HL-60 (cell line): ENCODE measurements around the gene TMEM184A.

ENCODE experiments used
- DNase-seq, 2 experiments: peaks; one replicate each; pipeline ENCODE4 v3.0.0-alpha.2; 2010 to 2020; ENCODE audit warnings: low read depth in 1 of 2, low spot score in 1 of 2
- H3K27ac ChIP-seq: fragments of 250-450 bp; sonication (Bioruptor Pico); replicated peaks from 2 replicates; pipeline ENCODE4 v1.5.1; 2020; ENCODE audit warnings: mild to moderate bottlenecking, moderate library complexity
- H3K27me3 ChIP-seq: fragments of 250-450 bp; sonication (Bioruptor Pico); 2 replicates; pipeline ENCODE4 v1.5.1; 2021; ENCODE audit warnings: mild to moderate bottlenecking, moderate library complexity; ENCODE audit not compliant: insufficient read depth, poor library complexity, severe bottlenecking
- H3K4me3 ChIP-seq: replicated peaks from 2 replicates; pipeline ENCODE4 v1.5.1; 2011; ENCODE audit warnings: mild to moderate bottlenecking, control low read depth, low read length; ENCODE audit not compliant: insufficient read depth
- GABPA ChIP-seq: IDR thresholded peaks from 2 replicates; pipeline ENCODE4 v1.6.1; 2012; ENCODE audit warnings: low read depth
- POLR2AphosphoS5 ChIP-seq: IDR thresholded peaks from 2 replicates; pipeline ENCODE4 v1.6.1; 2012; ENCODE audit warnings: low read depth
- SPI1 ChIP-seq: IDR thresholded peaks from 2 replicates; pipeline ENCODE4 v1.6.1; 2012; ENCODE audit warnings: low read depth, mild to moderate bottlenecking, borderline replicate concordance
- TF ChIP-seq, protein P1 (sequence below): IDR thresholded peaks from 2 replicates; pipeline ENCODE4 v1.6.1; 2012; ENCODE audit warnings: low read depth; ENCODE audit not compliant: insufficient replicate concordance
- TF ChIP-seq, protein P2 (sequence below): IDR thresholded peaks from one replicate; pipeline ENCODE4 v1.5.1; 2011; ENCODE audit warnings: low read length, control low read depth, inconsistent platforms; ENCODE audit not compliant: insufficient read depth

TMEM184A gene

DNA sequence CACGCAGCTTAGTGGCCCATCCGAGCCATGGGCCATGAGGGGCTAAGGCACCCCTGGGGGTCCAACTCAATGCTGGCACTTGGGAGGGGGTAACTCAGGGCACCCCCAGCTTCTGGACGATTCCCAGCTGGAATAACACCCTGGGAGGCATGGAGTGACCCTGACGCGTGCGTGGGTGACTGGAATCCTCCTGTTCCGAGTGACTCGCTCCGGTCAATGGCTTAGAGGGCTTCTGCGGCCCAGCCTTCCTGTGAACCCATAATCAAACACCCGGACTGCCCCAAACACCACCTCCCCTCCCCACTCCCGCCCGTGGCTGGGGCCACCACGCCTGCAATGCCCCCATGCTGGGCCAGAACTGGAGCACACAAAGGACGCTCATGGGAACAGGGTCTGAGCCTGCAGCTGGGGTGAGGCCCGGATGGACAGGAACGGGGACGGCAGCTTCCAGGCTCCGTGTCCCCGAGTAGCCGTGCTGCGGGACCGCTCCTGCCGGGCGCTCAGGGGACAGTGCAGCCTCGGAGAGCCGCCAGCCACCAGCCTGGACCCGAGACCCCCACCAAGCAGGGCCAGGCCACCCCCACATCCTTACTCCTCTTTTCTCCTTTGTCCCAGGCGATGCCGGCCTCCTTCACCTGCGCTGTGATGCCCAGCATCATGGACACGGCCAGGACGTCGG is 60.3 kb downstream of the TMEM184A start:
- TF ChIP-seq SPI1 (no peak), GABPA (no peak), POLR2AphosphoS5 (no peak)
- TF ChIP-seq, protein P1, sequence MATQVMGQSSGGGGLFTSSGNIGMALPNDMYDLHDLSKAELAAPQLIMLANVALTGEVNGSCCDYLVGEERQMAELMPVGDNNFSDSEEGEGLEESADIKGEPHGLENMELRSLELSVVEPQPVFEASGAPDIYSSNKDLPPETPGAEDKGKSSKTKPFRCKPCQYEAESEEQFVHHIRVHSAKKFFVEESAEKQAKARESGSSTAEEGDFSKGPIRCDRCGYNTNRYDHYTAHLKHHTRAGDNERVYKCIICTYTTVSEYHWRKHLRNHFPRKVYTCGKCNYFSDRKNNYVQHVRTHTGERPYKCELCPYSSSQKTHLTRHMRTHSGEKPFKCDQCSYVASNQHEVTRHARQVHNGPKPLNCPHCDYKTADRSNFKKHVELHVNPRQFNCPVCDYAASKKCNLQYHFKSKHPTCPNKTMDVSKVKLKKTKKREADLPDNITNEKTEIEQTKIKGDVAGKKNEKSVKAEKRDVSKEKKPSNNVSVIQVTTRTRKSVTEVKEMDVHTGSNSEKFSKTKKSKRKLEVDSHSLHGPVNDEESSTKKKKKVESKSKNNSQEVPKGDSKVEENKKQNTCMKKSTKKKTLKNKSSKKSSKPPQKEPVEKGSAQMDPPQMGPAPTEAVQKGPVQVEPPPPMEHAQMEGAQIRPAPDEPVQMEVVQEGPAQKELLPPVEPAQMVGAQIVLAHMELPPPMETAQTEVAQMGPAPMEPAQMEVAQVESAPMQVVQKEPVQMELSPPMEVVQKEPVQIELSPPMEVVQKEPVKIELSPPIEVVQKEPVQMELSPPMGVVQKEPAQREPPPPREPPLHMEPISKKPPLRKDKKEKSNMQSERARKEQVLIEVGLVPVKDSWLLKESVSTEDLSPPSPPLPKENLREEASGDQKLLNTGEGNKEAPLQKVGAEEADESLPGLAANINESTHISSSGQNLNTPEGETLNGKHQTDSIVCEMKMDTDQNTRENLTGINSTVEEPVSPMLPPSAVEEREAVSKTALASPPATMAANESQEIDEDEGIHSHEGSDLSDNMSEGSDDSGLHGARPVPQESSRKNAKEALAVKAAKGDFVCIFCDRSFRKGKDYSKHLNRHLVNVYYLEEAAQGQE: no peak
- TF ChIP-seq, protein P2, sequence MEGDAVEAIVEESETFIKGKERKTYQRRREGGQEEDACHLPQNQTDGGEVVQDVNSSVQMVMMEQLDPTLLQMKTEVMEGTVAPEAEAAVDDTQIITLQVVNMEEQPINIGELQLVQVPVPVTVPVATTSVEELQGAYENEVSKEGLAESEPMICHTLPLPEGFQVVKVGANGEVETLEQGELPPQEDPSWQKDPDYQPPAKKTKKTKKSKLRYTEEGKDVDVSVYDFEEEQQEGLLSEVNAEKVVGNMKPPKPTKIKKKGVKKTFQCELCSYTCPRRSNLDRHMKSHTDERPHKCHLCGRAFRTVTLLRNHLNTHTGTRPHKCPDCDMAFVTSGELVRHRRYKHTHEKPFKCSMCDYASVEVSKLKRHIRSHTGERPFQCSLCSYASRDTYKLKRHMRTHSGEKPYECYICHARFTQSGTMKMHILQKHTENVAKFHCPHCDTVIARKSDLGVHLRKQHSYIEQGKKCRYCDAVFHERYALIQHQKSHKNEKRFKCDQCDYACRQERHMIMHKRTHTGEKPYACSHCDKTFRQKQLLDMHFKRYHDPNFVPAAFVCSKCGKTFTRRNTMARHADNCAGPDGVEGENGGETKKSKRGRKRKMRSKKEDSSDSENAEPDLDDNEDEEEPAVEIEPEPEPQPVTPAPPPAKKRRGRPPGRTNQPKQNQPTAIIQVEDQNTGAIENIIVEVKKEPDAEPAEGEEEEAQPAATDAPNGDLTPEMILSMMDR: no peak
- Histone ChIP-seq H3K4me3 (no peak overlapping the region), H3K27me3 (no peaks in the 10 kb centered on the region), H3K27ac (no peak overlapping the region)
- no peak for DNase-seq

DNA sequence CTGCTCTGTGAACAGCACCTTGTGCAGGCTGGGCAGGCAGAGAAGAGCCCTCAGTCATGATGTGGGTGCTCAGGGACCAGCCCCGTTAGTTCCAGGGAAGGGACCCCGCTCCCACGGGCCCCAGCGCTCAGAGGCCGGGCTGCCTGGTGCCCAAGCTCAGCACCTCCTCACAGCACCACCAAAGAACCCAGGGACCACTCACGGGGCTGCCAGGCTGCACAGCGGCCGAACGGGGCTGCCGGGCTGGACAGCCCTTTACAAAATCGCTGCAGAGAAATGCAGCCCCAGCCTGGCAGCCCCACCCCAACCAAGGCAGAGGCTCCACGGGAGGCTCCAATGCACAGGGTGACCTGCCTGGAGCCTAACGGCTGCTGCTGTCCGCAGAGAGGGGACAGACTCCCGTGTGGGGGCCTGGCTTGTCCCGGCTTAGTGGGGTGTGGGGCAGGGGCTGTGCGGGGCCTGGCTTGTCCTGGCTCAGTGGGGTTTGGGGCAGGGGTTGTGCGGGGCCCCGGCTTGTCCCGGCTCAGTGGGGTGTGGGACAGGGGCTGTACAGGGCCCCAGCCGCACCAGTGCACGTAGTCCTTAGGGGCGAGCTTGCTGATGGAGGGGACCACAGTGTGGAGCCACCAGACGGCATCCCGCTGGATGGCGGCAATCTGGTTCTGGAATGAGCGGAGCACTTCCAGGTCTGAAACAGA is 61.0 kb downstream of the TMEM184A start:
- no peak overlapping the region for H3K27ac ChIP-seq
- H3K27me3 ChIP-seq: no peaks in the 10 kb centered on the region
- H3K4me3 ChIP-seq: no peak overlapping the region
- TF ChIP-seq, protein P2: no peak
- no peak for TF ChIP-seq POLR2AphosphoS5
- no peak for TF ChIP-seq SPI1
- TF ChIP-seq GABPA: no peak
- TF ChIP-seq, protein P1: no peak
- DNase-seq: no peak

DNA sequence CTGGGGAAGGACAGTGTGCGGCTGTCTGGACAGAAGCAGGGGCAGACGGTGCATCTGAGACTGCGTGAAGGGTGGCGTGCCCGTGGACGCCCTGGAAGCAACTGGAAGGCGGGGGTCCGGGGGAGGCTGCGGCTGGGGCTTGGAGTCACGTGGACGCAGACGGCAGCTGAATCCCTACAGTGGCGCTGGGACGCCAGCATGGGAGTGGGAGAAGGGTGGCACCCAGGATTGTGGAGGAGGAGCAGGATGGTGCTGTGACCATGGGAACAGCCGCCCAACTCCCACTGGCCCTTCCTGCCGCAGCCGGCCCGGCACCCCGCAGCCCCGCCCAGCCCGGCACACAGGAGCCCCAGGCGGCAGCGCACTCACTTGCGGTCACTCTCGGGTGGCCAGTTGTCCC is 61.6 kb downstream of the TMEM184A start:
- no peaks in the 10 kb centered on the region for H3K27me3 ChIP-seq
- TF ChIP-seq SPI1 (no peak), POLR2AphosphoS5 (no peak)
- H3K4me3 ChIP-seq: no peak overlapping the region
- H3K27ac ChIP-seq: no peak overlapping the region
- no peak for DNase-seq

DNA sequence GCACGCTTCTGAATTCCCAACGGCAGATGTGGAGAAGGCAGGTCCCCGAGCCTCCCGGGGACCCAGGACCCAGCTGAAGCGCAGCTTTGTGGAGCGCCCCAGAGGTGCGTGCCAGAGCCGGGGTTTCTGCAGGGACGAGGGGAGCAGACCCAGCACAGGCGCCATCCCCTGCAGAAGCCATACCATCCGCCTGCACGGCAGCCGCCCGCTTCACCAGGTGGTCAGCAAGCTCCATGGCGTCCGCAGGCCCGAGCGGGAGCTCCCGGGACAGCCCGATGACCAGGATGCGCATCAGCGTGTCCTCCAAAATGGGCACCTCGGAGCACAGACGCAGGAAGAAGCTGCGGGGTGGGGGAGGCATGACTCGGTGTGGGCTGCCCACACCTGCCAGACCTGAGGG is 62.4 kb downstream of the TMEM184A start:
- DNase-seq: no peak
- Histone ChIP-seq H3K27me3 (no peaks in the 10 kb centered on the region), H3K4me3 (no peak overlapping the region), H3K27ac (no peak overlapping the region)
- TF ChIP-seq POLR2AphosphoS5 (no peak), GABPA (no peak), SPI1 (no peak)
- TF ChIP-seq, protein P2: no peak
- TF ChIP-seq, protein P1: no peak
